Thoracic aorta (tissue), 2 donors: ENCODE results near the gene ANKMY2. TPM values are rescaled to one million over a fixed set of nuclear protein-coding genes. Genes with fewer than 3 reads are reported as not detected.
"Not testable (repeated sequence)": the region's sequence is repeated elsewhere in the genome, so short reads cannot be mapped to it uniquely, and the experiment has no call there.

Experiments used
- ATAC-seq: fragments of 150-250 bp; one replicate; pipeline ENCODE4 v1.8.0; 2017; ENCODE audit warnings: low read depth; ENCODE audit not compliant: insufficient number of reproducible peaks, low FRiP score
- DNase-seq: peaks from one replicate; pipeline ENCODE4 v3.0.0-alpha.2; 2020; ENCODE audit warnings: low spot score
- H3K27ac ChIP-seq, 2 donors: fragments of 200-600 bp; sonication (generic); 1 replicate in 1 of 2; 2 replicates in 1 of 2; pipeline ENCODE4 v1.5.1; 2016; ENCODE audit warnings: mild to moderate bottlenecking in 2 of 2, moderate library complexity in 2 of 2
- H3K27me3 ChIP-seq: fragments of 200-600 bp; sonication (generic); replicated peaks from 2 replicates; pipeline ENCODE4 v1.6.0; 2016; ENCODE audit warnings: mild to moderate bottlenecking; ENCODE audit not compliant: insufficient read depth
- H3K36me3 ChIP-seq: fragments of 200-600 bp; sonication (generic); one replicate; pipeline ENCODE4 v1.5.1; 2016
- H3K4me1 ChIP-seq, 2 donors: fragments of 200-600 bp; sonication (generic); 1 replicate in 1 of 2; 2 replicates in 1 of 2; pipeline versions ENCODE4 v1.5.1 to v1.6.0; 2016; ENCODE audit warnings: low read depth in 2 of 2, mild to moderate bottlenecking in 1 of 2; ENCODE audit not compliant: control insufficient read depth in 1 of 2
- H3K4me3 ChIP-seq: fragments of 200-600 bp; sonication (generic); 2 replicates; pipeline ENCODE4 v1.5.1; 2016; ENCODE audit warnings: mild to moderate bottlenecking
- H3K9me3 ChIP-seq: fragments of 200-600 bp; sonication (generic); 2 replicates; pipeline ENCODE4 v1.5.1; 2016
- CTCF ChIP-seq: fragments of 200-600 bp; sonication (generic); IDR thresholded peaks from one replicate; pipeline ENCODE4 v1.5.1; 2019; ENCODE audit warnings: antibody characterized with exemption
- total RNA-seq, 2 donors: library from RNA; depleted of rRNA; stranded (reverse); fragments of >200 nt; gene quantifications; one replicate each; pipeline versions ENCODE4 v1.1.0 to v1.2.3, GENCODE V29; 2016

The ANKMY2 gene
- total RNA-seq, 2 donors from 2014 or later = 9.1 to 10.2 TPM

- Histone ChIP-seq H3K4me3 (no peak overlapping the region), H3K4me1 (no peaks in the 10 kb centered on the region), H3K9me3 (no peaks in the 10 kb centered on the region), H3K36me3 (peaks cover 8% of the 10 kb centered on the region), H3K27me3 (no peaks in the 10 kb centered on the region), H3K27ac (no peak overlapping the region)
- DNase-seq (no peak), ATAC-seq (no peak)
- TF ChIP-seq CTCF = no peak
Observed at GRCh38 chr7:16685535-16685934, 40.0 kb upstream of the ANKMY2 start.

- Histone ChIP-seq H3K36me3 (peaks cover 8% of the 10 kb centered on the region), H3K4me3 (no peak overlapping the region), H3K4me1 (no peaks in the 10 kb centered on the region), H3K27ac (no peak overlapping the region), H3K27me3 (no peaks in the 10 kb centered on the region), H3K9me3 (no peaks in the 10 kb centered on the region)
- DNase-seq (no peak), ATAC-seq (no peak)
- TF ChIP-seq CTCF = no peak
Observed at GRCh38 chr7:16684935-16685334, 39.4 kb upstream of the ANKMY2 start.

GRCh38 chr7:16678645-16679566 is 33.4 kb upstream of the ANKMY2 start:
- ATAC-seq = not testable (repeated sequence)

GRCh38 chr7:16677978-16678494 is 32.5 kb upstream of the ANKMY2 start:
- Histone ChIP-seq H3K36me3 (peaks cover 5% of the 10 kb centered on the region), H3K27me3 (no peaks in the 10 kb centered on the region), H3K9me3 (no peaks in the 10 kb centered on the region), H3K4me3 (no peak overlapping the region), H3K4me1 (no peaks in the 10 kb centered on the region), H3K27ac (no peak overlapping the region)
- no peak for DNase-seq
- ATAC-seq = no peak
- TF ChIP-seq CTCF = no peak

More at GRCh38 chr7:16678645-16679566, 33.4 kb upstream of the ANKMY2 start:
- not testable (repeated sequence) for DNase-seq, H3K9me3 ChIP-seq, H3K27me3 ChIP-seq, H3K4me3 ChIP-seq, H3K27ac ChIP-seq, H3K36me3 ChIP-seq, H3K4me1 ChIP-seq

- DNase-seq (no peak), ATAC-seq (no peak)
- no peak overlapping the region for H3K27ac ChIP-seq
- no peaks in the 10 kb centered on the region for H3K36me3 ChIP-seq
- no peaks in the 10 kb centered on the region for H3K27me3 ChIP-seq
- no peaks in the 10 kb centered on the region for H3K4me1 ChIP-seq
- no peak overlapping the region for H3K4me3 ChIP-seq
- H3K9me3 ChIP-seq = no peaks in the 10 kb centered on the region
- no peak for TF ChIP-seq CTCF
Observed at GRCh38 chr7:16675277-16675676, 29.7 kb upstream of the ANKMY2 start.
